Measurements from ENCODE around the gene CDC42EP3. TPM values are rescaled to one million over a fixed set of nuclear protein-coding genes. Genes with fewer than 3 reads are reported as not detected.

CDC42EP3 gene
- total RNA-seq, 4 donors from 2014 or later, result 14.0 to 42.6 (median 28.7) TPM

- TF ChIP-seq POLR2A (IDR thresholded peaks at IDR 0.05) (no peak), CTCF (IDR thresholded peaks at IDR 0.05) (no peak)
- DNase-seq (ENCODE audit: low spot score in 2 of 2), result no peak
- intact Hi-C loops (cut with DNase I; ENCODE audit: low total_unique reads), result no loop called here
- 93 to 95% methylated on average over 3 of the region's 3 CpGs for WGBS, 2 donors
- no peak overlapping the region for H3K4me3 ChIP-seq (ENCODE audit: low read depth, poor library complexity, severe bottlenecking)
These were observed 32.5 kb downstream of the CDC42EP3 start for GRCh38 chr2:37638973-37639372.

- intact Hi-C loops (cut with DNase I; ENCODE audit: low total_unique reads), result no loop called here
- no peak overlapping the region for H3K4me3 ChIP-seq (ENCODE audit: low read depth, poor library complexity, severe bottlenecking)
- TF ChIP-seq POLR2A (IDR thresholded peaks at IDR 0.05) (no peak), CTCF (IDR thresholded peaks at IDR 0.05) (no peak)
- 6 to 78% methylated on average over 2 of the region's 2 CpGs for WGBS, 2 donors
- DNase-seq (ENCODE audit: low spot score in 2 of 2), result no peak
These were observed 33.5 kb downstream of the CDC42EP3 start for GRCh38 chr2:37637985-37638384.

- no peak for DNase-seq (ENCODE audit: low spot score in 2 of 2)
- intact Hi-C loops (cut with DNase I; ENCODE audit: low total_unique reads), result no loop called here
- no peak overlapping the region for H3K4me3 ChIP-seq (ENCODE audit: low read depth, poor library complexity, severe bottlenecking)
- 59 to 60% methylated on average over 5 of the region's 5 CpGs for WGBS, 2 donors
- TF ChIP-seq CTCF (IDR thresholded peaks at IDR 0.05), result no peak
- TF ChIP-seq POLR2A (IDR thresholded peaks at IDR 0.05), result no peak
These were observed 34.1 kb downstream of the CDC42EP3 start for GRCh38 chr2:37637190-37637860.

- H3K4me3 ChIP-seq (ENCODE audit: low read depth, poor library complexity, severe bottlenecking), result no peak overlapping the region
- DNase-seq (ENCODE audit: low spot score in 2 of 2), result no peak
- intact Hi-C loops (cut with DNase I; ENCODE audit: low total_unique reads), result no loop called here
- TF ChIP-seq CTCF (IDR thresholded peaks at IDR 0.05) (no peak), POLR2A (IDR thresholded peaks at IDR 0.05) (no peak)
- WGBS, 2 donors, result 95 to 96% methylated on average over 4 of the region's 4 CpGs
These were observed 34.9 kb downstream of the CDC42EP3 start for GRCh38 chr2:37636381-37637066.

GRCh38 chr2:37635504-37636380 is 35.7 kb downstream of the CDC42EP3 start:
- 65 to 70% methylated on average over 8 of the region's 8 CpGs for WGBS, 2 donors
- intact Hi-C loops (cut with DNase I; ENCODE audit: low total_unique reads), result no loop called here
- TF ChIP-seq POLR2A (IDR thresholded peaks at IDR 0.05) (no peak), CTCF (IDR thresholded peaks at IDR 0.05) (no peak)

More at GRCh38 chr2:37635504-37636380, 35.7 kb downstream of the CDC42EP3 start:
- H3K4me3 ChIP-seq (ENCODE audit: low read depth, poor library complexity, severe bottlenecking), result no peak overlapping the region
- peak in 1 of 2 donors; percentile 63 for DNase-seq (ENCODE audit: low spot score in 2 of 2)
